ENCODE measurements around the gene KCNC1.

The KCNC1 gene

DNA sequence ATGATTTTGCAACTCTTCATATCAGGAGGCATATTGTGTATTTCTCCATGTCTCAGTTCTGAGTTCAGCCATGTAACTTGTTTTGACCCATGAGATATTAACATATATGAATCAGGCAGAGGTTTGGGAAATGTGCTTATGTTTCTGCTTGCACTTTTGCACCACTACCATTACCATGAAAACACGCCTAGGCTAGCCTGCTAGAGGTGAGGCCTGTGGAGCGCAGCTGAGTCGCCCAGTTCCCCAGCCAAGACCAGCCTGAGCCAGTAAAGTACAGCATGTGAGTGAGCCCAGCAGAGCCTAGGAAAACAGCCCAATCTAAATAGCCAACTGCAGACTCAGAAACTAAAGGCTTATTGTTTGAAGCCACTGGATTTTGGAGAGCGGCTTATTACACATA is 33.6 kb upstream of the KCNC1 start:
- H3K4me3 ChIP-seq = no peak overlapping the region
- H3K27ac ChIP-seq = no peak overlapping the region
- no peak for TF ChIP-seq CTCF (IDR thresholded peaks at IDR 0.05)
- DNase-seq (ENCODE audit: low spot score) = no peak

DNA sequence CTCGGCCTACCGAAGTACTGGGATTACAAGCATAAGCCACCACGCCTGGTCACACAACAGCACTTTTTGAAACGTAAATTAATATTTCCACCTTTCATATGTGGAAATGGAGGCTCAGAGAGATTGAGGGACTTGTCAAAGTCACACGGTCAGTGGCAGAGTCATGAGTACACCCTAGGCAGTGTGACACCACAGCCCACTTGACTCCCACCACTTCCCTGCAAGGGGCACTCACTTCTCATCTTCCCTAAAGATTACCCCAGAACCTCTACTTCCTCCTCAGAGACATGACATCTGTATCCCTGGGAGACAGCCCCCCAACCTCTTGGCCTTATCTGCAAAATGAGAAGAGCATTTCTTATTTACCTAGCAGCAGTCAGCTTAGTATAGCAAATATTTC is 31.7 kb upstream of the KCNC1 start:
- Histone ChIP-seq H3K27ac (no peak overlapping the region), H3K4me3 (no peak overlapping the region)
- no peak for TF ChIP-seq CTCF (IDR thresholded peaks at IDR 0.05)
- DNase-seq (ENCODE audit: low spot score) = no peak

- TF ChIP-seq CTCF (IDR thresholded peaks at IDR 0.05) = no peak
- DNase-seq (ENCODE audit: low spot score) = no peak
- no peak overlapping the region for H3K4me3 ChIP-seq
- H3K27ac ChIP-seq = no peak overlapping the region
These were observed 30.6 kb upstream of the KCNC1 start for GRCh38 chr11:17703951-17704350.

- no peak overlapping the region for H3K4me3 ChIP-seq
- no peak for DNase-seq (ENCODE audit: low spot score)
- TF ChIP-seq CTCF (IDR thresholded peaks at IDR 0.05) = no peak
- H3K27ac ChIP-seq = no peak overlapping the region
These were observed 26.8 kb upstream of the KCNC1 start for GRCh38 chr11:17707830-17708229.

- H3K4me3 ChIP-seq = no peak overlapping the region
- DNase-seq (ENCODE audit: low spot score) = no peak
- no peak overlapping the region for H3K27ac ChIP-seq
- no peak for TF ChIP-seq CTCF (IDR thresholded peaks at IDR 0.05)
These were observed 22.7 kb upstream of the KCNC1 start for GRCh38 chr11:17711836-17712235.

DNA sequence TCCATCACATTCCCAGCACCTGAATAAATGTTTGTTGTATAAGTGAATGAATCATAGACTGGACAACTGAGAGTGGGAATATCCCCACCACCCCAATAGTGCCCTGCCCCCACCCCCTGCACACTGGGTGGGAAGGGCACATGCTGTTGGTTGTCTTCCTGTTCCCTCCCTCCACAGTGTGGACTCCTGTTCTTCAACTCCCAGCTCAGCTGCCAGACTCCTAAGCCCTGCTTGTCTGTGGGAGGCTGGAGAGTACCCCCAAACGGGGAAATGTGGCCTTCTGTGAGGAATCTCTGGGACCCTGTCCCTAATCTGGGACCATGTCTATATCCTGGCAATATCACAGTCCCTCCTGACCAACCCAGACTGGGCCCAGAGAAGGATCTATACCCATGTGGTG is 20.7 kb upstream of the KCNC1 start:
- no peak for TF ChIP-seq CTCF (IDR thresholded peaks at IDR 0.05)
- no peak for DNase-seq (ENCODE audit: low spot score)
- H3K4me3 ChIP-seq = no peak overlapping the region
- H3K27ac ChIP-seq = no peak overlapping the region

GRCh38 chr11:17714356-17714854 is 20.2 kb upstream of the KCNC1 start:
- no peak overlapping the region for H3K27ac ChIP-seq

More at GRCh38 chr11:17714356-17714854, 20.2 kb upstream of the KCNC1 start:
- no peak overlapping the region for H3K4me3 ChIP-seq
- no peak for TF ChIP-seq CTCF (IDR thresholded peaks at IDR 0.05)
- no peak for DNase-seq (ENCODE audit: low spot score)
